GDM1 (cell line): ENCODE data around the gene LAMB4.
"Not testable (repeated sequence)": the region's sequence is repeated elsewhere in the genome, so short reads cannot be mapped to it uniquely, and the experiment has no call there.

Experiments
- DNase-seq: peaks from one replicate; lab custom pipeline; 2025; lab: John Stamatoyannopoulos, UW

LAMB4 gene

DNA sequence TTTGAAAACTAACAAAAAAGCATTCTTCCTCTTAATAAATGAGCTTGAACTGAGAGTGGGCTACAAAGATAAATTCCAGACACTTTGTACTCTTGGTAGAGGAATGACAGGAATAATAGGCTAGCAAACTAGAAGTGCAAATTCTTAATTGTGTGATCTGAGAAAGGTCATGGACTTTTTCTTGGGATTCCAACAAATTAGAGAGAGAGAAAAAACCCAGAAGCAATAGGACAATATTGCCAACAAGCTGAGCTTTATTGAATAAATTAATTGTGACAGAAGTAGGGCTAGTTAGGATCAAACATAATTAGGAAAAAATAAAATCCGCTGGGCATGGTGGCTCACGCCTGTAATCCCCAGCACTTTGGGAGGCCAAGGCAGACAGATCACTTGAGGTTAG is 85.8 kb downstream of the LAMB4 start:
- DNase-seq: no peak

DNA sequence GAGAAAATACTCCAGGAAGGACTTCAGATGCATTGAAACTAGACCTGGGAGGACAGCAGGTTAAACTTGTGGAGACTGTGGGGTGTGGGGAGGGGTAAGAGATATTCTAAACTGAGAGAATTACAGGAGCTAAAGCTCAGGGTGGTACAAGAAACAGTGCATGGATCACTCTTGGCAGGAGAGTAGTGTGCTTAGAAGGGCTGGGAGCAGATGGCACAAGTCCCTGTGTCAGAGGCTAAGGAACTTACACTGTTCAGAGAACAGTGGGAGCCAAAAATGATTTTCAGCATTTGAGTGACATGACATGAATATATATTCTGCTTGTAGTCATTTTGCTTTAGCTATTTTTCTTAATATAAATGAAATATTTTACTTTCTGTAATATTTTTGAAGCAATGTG is 91.2 kb downstream of the LAMB4 start:
- no peak for DNase-seq

DNA sequence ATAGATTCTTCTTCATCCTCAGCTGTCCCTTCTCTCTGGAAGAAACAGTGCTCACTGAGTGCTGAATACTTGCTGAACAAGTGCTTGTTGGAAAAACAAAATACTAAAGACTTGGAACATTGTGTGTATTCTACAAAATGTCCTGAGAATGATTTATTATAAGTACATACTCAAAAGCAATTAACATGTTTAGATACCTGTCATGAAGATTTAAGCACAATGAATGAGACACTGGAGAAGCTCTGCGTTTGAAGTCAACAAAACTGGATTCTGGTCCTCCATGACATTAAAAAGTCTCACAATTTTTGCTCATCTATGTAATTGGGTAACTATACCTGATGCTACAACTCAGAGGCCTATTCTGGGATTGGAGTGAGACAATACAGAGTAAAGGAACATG is 92.4 kb downstream of the LAMB4 start:
- no peak for DNase-seq

DNA sequence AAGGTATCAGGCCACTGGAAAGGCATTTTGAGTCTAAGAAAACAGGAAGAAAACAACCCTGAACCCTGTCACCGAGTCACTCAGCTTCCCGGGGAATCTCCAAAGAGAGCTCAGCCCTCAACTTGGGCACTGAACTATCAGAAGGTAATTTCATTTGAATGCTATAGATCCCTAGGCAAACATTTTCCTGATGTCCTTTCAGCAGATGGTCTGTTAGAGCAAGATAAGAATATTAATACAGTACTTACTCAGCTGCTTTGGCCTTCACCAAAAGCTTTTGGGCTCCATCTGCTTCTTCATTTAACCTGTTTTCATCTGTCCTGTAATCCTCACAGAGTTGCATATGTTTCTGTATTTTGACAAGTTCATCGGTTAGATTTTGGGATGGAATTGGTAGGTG is 93.0 kb downstream of the LAMB4 start:
- DNase-seq: no peak

DNA sequence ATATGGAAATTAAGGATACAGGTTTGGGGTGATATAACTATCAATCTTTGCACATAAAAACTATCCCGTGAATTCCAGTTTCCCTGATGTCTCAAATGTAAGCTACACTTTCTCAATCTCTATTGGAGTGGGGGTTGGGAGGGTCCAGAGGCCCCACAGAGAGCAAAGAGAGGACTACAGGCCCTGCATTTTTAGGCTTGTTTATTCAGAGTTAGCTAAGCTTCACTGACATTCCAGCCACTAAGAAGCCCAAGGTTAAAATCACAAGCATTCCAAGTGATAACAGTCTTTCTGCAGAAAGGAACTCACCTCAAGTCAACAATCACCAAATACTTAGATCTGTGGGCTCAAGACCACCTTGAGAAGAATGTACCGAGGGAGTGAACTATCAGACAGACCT is 95.6 kb downstream of the LAMB4 start:
- DNase-seq: no peak

DNA sequence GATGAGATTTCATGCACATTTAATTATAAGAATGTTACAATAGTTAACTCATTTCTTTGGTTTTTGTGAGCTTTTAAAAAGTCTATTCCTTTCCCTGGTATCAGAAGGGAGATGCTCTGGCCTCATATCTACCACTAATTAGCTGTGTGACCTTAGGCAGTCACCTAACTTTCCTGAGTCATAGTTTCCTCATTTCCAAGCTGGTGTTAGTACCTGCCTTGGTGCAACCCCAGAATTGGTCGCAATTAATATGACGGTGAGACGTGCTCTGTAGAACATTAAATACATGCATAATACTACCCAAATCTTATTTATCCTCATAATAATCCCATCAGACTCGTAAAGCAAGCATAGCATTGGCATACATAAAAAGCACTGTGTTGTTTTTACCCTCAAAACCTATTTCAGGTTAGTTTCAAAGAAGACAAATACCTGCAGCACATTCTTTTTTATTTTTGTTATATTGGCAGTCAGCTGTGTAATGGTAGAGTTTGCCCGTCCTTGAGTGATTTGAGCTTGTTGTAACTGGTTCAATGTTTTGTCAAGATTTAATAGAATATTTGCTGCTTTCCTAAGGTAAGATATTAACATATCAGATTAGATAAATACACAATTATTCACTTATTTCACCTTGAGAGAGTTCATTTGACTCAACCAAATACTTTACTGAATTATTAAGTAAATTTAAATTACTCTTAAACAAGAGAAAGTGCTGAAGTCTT is 96.2 kb downstream of the LAMB4 start:
- DNase-seq: no peak

DNA sequence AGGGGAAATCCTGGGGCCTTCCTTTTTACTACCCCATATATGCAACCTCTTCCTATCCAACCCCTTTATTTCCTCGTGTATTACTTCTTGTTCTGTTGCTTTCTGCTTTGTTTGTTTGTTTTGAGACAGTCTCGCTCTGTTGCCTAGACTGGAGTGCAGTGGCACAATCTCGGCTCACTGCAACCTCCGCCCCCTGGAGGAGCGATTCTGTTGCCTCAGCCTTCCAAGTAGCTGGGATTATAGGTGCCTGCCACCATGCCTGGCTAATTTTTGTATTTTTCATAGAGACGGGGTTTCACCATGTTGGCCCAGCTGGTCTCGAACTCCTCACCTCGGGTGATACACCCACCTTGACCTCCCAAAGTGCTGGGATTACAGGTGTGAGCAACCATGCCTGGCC is 96.9 kb downstream of the LAMB4 start:
- not testable (repeated sequence) for DNase-seq

DNA sequence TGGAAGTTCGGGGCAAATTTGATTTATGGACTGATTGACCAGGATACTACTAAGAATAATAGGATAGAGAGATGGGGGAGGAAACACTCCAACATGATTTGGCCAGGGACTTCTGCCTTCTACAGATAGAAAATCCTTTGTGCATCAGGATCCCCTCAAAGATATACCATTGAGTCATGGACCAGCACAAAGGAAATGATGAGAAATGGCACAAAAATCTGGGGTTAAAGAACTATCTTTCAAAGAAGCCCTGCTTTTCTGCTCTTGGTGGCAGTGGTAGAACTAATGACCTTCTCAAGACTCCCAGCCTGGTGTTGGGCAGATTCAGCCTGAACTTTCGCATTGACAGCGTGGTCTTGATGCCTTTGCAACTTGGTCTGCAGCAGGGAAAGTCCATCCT is 99.6 kb downstream of the LAMB4 start:
- no peak for DNase-seq

DNA sequence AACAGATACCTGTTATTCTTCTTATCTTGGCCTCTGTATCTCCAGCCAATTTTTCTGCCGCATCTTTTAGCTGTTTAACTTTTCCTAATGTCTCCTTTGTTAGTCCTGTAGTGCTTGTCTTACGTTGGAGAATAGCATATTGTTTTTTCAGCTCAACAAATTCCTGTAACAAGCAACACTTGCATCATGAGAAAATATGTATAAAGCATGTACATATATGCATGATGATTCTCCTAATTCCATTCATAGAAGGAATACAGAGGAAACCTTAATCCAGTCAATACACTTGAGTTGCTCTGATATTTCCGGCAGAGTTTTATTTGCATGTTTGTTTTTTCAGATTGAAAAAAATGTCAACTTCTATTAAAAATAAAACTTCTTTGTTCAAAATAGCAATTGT is 101.1 kb downstream of the LAMB4 start:
- DNase-seq: no peak

DNA sequence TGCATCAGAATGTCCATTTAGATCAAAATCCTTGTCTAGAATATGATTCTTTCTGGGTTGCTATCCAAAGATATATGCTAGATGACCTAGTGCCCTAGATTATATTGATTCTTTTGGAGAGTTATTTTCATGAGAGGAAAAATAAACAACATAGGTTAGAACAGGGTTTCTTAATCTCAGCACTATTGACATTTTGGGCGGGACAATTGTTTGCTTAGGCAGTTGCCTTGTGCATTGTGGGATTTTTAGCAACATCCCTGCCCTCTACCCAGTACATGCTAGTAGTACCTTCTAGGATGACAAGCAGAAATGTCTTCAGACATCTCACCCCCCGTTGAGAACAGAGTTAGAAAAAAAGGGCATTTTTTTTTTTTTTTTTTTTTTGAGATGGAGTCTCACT is 102.0 kb downstream of the LAMB4 start:
- no peak for DNase-seq

DNA sequence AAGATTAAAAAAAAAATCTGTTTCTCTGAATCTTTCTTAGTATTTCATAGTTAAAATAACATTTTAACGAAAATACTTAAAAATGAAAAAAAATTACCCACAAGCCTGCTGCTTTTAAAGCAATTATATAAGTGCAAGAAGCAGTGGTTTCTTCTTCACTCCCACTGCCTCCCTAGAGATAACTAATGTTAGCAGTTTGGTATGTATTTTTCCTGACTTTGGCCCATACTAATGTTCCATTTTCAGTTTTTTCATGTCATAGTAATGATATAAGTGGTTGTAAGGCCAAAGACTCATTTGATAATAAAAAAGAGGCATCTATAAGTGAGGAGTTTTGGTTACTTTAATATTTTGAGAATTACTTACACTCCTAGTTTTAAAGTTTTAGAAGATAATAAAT is 102.9 kb downstream of the LAMB4 start:
- DNase-seq: no peak

DNA sequence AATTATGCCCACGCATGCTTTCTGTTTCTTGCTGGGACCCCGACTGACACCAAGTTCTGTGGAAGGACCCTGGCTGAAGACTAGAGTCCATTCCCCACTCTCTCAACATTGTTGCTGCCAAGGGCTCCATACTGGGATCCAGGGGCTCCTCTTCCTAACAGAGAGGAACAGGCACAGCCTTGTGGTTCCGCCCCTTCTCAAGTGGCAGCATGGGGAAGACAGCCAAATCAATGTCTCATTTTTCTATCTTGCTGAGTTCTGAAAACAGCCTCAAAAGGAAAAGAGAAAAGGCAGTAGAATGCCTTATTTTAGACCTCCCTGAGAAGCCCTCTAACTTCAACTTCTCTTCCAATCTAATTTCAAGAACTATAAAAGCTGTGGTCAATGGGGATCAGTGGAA is 103.5 kb downstream of the LAMB4 start:
- no peak for DNase-seq

DNA sequence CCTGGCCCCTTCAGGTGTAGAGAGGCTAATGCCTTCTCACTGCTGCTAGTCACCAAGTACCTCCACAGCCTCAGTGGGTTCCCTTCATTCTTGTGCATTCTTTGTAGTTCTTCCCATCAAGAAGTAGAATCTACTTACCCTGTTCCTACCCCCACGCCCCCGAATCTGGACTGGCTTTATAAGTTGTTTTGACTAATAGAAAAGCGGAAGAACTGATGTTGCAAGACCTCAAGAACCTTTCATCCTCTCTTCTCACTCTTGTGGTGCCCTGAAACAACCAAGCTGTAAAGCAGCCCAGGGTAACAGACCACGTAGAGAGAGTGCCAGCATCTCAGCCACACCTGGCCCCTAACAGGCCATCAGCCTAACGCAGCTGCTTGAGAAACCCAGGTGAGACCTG is 104.0 kb downstream of the LAMB4 start:
- DNase-seq: no peak

DNA sequence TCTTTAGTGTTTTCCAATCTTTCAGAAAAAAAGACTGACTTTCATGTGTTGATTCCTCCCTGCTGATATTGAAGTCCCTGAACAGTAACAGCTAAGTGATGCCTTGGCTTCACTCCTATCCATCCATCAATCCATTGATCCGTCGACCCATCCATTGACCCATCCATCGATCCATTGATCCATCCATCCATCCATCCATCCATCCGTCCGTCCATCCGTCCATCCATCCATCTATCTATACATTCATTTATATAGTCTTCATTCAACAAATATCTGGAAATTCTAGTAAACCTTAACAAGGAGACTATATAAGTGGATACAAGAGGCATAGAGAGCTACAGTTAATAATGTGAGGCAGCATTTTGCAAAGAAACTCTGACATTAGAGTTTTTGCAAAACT is 105.6 kb downstream of the LAMB4 start:
- DNase-seq: no peak

DNA sequence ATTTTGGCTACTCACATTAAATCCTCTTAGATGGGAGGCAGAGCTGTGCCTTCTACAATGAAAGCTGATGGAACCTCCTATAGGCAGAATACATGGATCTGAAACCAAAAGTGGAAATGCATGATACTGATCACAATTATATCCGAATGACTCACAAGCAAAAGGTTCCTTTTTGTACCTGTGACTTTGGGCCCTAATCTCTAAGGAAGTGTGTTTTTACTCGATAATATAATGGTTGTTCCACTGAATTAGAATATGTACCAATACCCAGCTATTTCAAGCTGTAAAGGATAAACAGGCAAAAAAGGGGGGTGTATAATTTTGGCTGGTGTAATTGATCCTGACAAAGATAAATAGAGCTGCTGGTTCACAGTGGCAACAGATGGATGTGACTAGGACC is 109.6 kb downstream of the LAMB4 start:
- DNase-seq: no peak

DNA sequence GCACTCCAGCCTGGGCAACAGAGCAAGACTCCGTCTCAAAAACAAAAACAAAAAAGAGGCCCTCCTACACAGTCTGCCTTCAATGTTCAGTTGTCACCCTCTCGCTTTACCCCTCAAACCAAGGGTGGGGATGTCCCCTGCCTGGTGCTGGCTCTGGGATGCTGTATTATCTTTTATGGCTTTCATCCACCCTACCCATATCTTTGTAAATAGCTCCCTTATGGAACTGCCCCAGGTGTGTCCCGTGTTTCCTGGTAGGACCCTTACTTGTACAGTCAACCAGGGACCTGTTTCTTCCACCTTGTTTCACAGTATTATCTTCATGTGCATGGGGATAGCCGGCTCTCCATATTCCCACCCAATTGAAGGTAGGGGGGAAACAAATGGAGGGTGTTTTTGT is 111.5 kb downstream of the LAMB4 start:
- no peak for DNase-seq

DNA sequence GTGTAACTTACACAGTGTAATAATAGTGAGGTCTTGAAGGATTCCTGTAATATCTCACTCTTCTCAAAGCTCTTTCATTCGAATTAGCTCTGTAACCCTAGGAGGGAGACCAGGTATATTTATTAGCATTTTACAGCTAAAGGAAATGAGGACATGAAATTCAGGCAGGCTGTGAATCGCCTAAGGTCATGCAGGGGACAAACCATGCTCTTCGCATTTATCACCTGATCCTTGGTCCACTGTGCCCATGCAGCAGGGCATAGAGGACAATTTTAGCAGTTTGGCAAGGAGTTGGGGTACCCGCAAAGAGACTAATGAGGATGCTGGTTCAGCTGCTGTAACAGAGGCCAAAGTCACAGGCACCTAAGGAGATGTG is 112.4 kb downstream of the LAMB4 start:
- DNase-seq: no peak

DNA sequence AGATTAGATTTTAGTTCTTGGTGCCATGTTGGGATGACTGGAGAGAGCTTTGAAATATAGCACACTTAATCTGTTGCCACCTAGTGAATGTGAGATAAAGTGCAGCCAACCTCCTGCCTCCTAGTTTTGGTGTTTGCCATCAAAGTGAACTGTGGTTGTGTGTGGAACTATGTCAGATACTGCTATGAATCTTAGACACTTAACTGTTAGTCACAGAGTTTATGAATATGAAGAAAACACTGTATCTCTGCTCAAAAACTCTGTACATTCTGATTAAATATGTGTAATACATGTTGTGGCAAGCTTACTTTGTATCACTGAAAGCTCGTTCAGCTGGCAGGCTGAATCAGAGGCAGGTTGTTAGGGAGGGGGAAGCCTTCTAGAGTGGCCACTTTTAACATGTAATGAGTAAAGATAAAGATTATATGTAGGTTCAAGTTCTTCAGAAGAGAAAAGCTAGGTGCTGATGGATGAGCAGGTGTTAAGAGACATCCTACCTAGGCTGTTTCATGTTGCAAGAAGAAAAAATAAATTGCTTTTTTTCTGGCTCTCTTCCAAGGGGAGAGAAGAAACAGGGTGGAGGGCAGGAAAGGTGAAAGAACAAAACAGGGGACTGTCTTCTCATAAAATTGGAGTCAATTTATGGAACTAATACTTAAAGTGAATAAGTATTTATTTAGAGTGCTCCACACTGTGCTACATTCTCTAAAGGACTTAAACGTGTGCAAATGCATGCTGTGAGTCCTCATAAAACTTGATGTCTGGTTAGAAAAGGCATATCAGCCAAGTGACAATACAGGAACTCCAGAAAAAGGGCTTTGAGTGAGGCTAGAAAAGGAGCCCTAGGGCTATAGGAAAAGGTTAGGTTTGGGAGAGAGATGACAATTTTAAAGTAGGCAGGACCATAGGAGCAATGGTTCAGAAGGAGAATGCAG is 113.1 kb downstream of the LAMB4 start:
- DNase-seq: no peak

DNA sequence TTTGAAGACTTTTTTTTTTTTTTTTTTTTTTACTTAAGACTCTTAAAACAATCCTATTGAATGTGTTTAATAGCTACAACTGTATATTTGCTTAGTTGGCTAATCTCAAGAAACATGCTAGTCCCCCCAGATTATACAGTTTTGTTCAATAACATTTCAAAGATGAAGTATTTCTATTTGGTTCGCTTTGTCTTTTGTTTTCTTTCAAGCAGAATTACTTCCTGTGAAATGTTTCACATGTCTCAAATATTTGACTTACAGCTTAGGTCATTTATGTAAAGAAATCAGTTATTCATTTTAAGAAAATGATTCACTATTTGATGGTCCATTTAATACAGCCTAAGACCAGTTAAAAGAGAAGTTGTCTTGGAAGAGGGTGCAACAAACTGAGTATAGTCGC is 114.4 kb downstream of the LAMB4 start:
- DNase-seq: no peak

DNA sequence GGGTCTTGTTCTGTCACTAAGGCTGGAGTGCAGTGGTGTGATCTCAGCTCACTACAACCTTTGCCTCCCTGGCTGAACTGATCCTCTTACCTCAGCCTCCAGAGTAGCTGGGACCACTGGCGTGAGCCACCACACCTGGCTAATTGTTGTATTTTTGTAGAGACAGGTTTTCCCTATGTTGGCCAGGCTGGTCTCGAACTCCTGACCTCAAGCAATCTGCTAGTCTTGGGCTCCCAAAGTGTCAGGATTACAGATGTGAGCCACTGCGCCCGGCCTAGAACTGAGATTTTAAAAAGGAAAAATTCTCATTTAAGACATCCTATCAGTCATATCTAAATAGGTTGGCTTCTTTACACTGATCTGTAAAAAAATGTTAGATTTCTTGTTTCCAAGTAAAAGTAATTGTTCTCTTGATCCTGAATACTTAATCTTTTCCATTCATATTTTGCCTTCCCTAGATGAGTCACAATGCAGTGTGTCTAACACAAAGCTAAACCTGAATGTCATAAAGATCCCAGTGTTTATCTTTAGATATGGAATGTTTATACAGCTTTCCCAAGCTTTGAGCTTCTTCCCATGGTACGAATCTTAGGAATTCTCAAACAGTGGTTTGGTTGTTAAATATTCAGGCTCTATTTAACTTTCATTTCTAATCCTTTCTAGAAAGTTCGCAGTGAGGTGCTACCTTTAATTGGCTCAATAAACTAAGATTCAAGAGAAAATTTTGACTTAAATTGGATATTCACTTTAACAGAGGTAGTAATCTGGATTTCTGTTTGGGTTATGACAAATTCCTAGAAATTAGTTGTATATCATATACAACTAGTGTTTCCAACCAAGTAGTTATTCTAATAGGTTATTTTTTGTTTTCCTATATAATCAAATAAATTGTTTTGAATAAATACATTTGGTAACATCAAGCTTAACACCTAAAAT is 115.1 kb downstream of the LAMB4 start:
- no peak for DNase-seq

DNA sequence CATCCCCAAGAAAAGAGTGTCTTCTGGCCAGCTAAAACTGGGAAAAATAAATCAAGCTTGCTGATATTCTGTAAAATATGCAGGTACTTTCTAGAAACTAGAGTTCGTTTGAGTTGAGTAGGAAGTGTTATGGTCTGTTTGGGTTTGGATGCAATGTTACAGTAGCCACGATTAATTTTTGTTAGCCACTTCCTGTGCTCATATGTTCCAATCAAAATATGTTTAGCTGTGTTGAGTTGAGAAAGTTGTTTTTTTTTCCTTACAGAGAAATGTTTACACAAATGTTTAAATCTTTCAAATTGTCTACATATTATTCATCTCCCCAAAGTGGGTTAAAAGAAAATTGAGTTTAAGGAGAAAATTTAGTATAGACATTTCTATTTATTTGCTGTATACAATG is 115.9 kb downstream of the LAMB4 start:
- DNase-seq: no peak
